ENCODE results near the gene SNED1.

Gene SNED1

DNA sequence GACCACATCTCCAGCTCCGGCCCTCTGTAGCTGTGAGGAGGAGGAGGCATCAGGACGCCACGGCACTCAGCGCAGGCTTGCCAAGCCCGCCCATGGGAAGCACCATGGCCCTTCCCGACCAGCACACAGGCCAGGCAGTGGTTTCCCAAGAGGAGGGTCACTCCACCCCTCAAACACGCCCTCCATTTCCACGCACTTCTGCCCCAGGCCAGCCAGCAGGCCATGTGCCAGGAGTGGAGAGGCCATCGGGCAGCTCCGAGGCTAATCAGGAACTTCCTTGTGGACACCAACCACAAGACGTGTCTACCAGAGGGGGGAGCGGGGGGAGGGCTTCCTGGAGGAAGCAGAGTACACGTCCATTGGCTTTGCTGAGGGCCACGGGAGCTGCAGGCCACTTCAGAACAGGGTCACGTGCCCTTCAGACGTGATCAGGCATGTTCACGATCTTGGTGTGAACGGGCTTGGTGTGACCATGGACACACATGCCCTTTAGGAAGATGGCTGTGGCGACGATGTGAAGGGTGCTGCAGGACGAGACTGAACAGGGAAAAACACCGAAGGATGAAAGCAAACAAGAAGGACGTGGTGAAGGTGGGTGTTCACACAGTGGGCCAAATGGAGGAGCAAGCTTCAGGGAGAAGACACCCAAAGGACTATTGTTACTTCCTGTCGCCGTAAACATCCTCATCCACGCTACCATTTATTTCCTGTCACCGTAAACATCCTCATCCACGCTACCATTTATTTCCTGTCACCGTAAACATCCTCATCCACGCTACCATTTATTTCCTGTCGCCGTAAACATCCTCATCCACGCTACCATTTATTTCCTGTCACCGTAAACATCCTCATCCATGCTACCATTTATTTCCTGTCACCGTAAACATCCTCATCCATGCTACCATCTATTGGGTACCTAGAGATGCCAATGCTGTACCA, 110.1 kb downstream of the SNED1 start:
- Histone ChIP-seq H2AFZ (ENCODE audit: low read depth, low read length) (no peak overlapping the region), H3K27ac (ENCODE audit: low read length) (peak overlapping the region; percentile 17; the same call in 1 of the 2 replicates), H3K4me1 (ENCODE audit: insufficient read depth, low read length) (peaks cover 6% of the 10 kb centered on the region)

DNA sequence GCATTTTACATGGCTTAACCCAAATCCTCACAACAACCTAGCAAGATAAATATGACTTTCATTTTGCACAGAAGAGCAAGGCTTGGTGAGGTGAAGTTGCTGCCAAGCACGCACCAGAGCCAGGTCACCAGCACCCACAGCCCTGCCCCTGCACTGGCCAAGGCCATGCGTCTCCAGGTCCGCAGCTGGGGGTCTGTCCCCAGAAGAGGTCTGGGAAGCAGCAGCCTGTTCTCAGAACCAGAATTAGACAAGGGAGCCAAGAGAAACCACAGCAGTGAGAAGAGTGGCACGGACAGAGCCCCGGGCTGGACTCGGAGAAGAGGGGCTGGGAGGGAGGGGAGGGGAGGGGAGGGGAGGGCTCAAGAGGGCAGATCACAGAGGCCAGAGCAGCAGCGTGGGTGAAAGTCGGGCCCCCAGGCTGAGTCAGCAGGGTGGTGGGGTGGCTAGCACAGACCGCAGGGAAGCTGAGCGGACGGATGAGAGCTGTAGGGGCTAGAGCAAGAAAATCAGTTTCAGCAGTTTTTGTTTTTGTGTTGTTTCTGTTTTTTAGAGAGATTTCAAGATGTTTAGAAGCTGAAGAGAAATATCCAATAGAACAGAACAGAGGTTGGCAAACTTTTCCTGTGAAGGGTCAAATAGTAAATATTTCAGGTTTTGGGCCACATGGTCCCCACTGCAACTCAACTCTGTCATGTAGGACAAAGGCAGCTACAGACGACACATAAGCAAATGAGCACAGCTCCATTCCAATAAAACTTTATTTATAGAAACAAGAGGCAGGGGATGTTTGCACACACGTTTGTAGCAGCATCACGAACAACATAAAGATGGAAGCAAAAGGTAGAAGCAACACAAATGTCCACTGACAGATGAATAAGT, 111.0 kb downstream of the SNED1 start:
- 0 out of 2 replicates have a peak, but pooled peaks cover 3% of the 10 kb centered on the region for H4K20me1 ChIP-seq (ENCODE audit: insufficient read depth, low read length)
- H3K36me3 ChIP-seq (ENCODE audit: insufficient read depth, low read length) = peaks cover 50% of the 10 kb centered on the region
- TF ChIP-seq, protein P1, sequence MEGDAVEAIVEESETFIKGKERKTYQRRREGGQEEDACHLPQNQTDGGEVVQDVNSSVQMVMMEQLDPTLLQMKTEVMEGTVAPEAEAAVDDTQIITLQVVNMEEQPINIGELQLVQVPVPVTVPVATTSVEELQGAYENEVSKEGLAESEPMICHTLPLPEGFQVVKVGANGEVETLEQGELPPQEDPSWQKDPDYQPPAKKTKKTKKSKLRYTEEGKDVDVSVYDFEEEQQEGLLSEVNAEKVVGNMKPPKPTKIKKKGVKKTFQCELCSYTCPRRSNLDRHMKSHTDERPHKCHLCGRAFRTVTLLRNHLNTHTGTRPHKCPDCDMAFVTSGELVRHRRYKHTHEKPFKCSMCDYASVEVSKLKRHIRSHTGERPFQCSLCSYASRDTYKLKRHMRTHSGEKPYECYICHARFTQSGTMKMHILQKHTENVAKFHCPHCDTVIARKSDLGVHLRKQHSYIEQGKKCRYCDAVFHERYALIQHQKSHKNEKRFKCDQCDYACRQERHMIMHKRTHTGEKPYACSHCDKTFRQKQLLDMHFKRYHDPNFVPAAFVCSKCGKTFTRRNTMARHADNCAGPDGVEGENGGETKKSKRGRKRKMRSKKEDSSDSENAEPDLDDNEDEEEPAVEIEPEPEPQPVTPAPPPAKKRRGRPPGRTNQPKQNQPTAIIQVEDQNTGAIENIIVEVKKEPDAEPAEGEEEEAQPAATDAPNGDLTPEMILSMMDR (IDR thresholded peaks at IDR 0.05; ENCODE audit: borderline replicate concordance, extremely low read depth, low read length, poor library complexity, severe bottlenecking) = no peak
- no peak for TF ChIP-seq EZH2 (IDR thresholded peaks at IDR 0.05; ENCODE audit: borderline replicate concordance, low read depth, low read length, severe bottlenecking)
- H3K27me3 ChIP-seq (ENCODE audit: insufficient read depth, low read length, poor library complexity) = no peaks in the 10 kb centered on the region
- DNase-seq (no peak), ATAC-seq (ENCODE audit: insufficient read depth, low read depth) (no peak)
- no peaks in the 10 kb centered on the region for H3K4me1 ChIP-seq (ENCODE audit: insufficient read depth, low read length)
- H3K9ac ChIP-seq (ENCODE audit: low read depth, low read length) = no peak overlapping the region
- no peak overlapping the region for H3K27ac ChIP-seq (ENCODE audit: low read length)
- no peak overlapping the region for H3K4me3 ChIP-seq (ENCODE audit: low read depth in 1 of 2, low read length in 2 of 2)
- H3K9me3 ChIP-seq (ENCODE audit: insufficient read depth, low read length, severe bottlenecking) = no peaks in the 10 kb centered on the region
- H3K4me2 ChIP-seq (ENCODE audit: insufficient read depth, low read length) = no peak overlapping the region
- no peak overlapping the region for H2AFZ ChIP-seq (ENCODE audit: low read depth, low read length)
- H3K79me2 ChIP-seq (ENCODE audit: insufficient read depth, low read length) = no peaks in the 10 kb centered on the region

More for the DNA sequence above, 110.1 kb downstream of the SNED1 start:
- Histone ChIP-seq H3K4me2 (ENCODE audit: insufficient read depth, low read length) (no peak overlapping the region), H3K9ac (ENCODE audit: low read depth, low read length) (no peak overlapping the region), H4K20me1 (ENCODE audit: insufficient read depth, low read length) (0 out of 2 replicates have a peak, but pooled peaks cover 3% of the 10 kb centered on the region), H3K79me2 (ENCODE audit: insufficient read depth, low read length) (0 out of 2 replicates have a peak, but pooled peaks cover under 1% of the 10 kb centered on the region), H3K36me3 (ENCODE audit: insufficient read depth, low read length) (peaks cover 41% of the 10 kb centered on the region), H3K9me3 (ENCODE audit: insufficient read depth, low read length, severe bottlenecking) (no peaks in the 10 kb centered on the region), H3K27me3 (ENCODE audit: insufficient read depth, low read length, poor library complexity) (no peaks in the 10 kb centered on the region), H3K4me3 (ENCODE audit: low read depth in 1 of 2, low read length in 2 of 2) (no peak overlapping the region)
- ATAC-seq (ENCODE audit: insufficient read depth, low read depth) (no peak), DNase-seq (no peak)
- no peak for TF ChIP-seq EZH2 (IDR thresholded peaks at IDR 0.05; ENCODE audit: borderline replicate concordance, low read depth, low read length, severe bottlenecking)
- TF ChIP-seq, protein P1 (IDR thresholded peaks at IDR 0.05; ENCODE audit: borderline replicate concordance, extremely low read depth, low read length, poor library complexity, severe bottlenecking) = no peak

DNA sequence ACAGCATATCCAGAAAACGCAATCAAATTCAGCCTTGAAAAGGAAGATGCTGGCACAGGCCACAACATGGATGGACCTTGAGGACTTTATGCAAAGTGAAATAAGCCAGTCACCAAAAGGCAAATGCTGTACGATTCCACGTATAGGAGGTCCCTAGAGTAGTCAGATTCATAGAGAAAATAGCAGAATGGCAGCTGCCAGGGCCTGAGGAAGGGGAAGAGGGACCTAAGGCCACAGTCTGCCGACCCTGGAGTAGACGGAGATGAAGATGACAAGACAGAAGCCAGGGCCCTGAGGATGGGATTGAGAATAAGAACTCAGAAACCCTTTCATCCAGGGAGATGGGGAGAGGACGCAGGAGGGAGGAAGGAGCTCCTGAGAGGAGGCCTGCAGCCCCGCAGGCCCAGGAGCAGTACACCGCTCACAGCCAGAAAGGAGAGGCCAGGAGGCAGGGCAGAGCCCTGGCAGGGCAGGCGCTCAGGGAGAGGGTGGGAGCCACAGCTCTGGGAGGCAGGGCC, 111.7 kb downstream of the SNED1 start:
- no peak overlapping the region for H3K27ac ChIP-seq (ENCODE audit: low read length)
- H3K36me3 ChIP-seq (ENCODE audit: insufficient read depth, low read length) = peaks cover 57% of the 10 kb centered on the region
- no peak overlapping the region for H3K4me2 ChIP-seq (ENCODE audit: insufficient read depth, low read length)
- 0 out of 2 replicates have a peak, but pooled peaks cover 3% of the 10 kb centered on the region for H4K20me1 ChIP-seq (ENCODE audit: insufficient read depth, low read length)
- no peak overlapping the region for H3K9ac ChIP-seq (ENCODE audit: low read depth, low read length)
- no peak overlapping the region for H3K4me3 ChIP-seq (ENCODE audit: low read depth in 1 of 2, low read length in 2 of 2)
- no peaks in the 10 kb centered on the region for H3K4me1 ChIP-seq (ENCODE audit: insufficient read depth, low read length)
- no peak overlapping the region for H2AFZ ChIP-seq (ENCODE audit: low read depth, low read length)
- no peaks in the 10 kb centered on the region for H3K9me3 ChIP-seq (ENCODE audit: insufficient read depth, low read length, severe bottlenecking)
- TF ChIP-seq, protein P1 (IDR thresholded peaks at IDR 0.05; ENCODE audit: borderline replicate concordance, extremely low read depth, low read length, poor library complexity, severe bottlenecking) = no peak
- no peak for TF ChIP-seq EZH2 (IDR thresholded peaks at IDR 0.05; ENCODE audit: borderline replicate concordance, low read depth, low read length, severe bottlenecking)
- DNase-seq (no peak), ATAC-seq (ENCODE audit: insufficient read depth, low read depth) (no peak)
- H3K79me2 ChIP-seq (ENCODE audit: insufficient read depth, low read length) = no peaks in the 10 kb centered on the region
- H3K27me3 ChIP-seq (ENCODE audit: insufficient read depth, low read length, poor library complexity) = no peaks in the 10 kb centered on the region
